Sigmoid colon (tissue), 7 donors: Measurements from ENCODE around the gene COL4A6. TPM values are rescaled to one million over a fixed set of nuclear protein-coding genes. Genes with fewer than 3 reads are reported as not detected.

Experiments
- DNase-seq: peaks from one replicate; pipeline ENCODE4 v3.0.0-alpha.2; 2019
- H3K27ac ChIP-seq, 4 donors: fragments of 200-600 bp; sonication (generic); one replicate each; pipeline ENCODE4 v1.5.1; 2016 to 2019; ENCODE audit warnings: mild to moderate bottlenecking in 1 of 4
- H3K27me3 ChIP-seq, 3 donors: fragments of 200-600 bp; sonication (generic); one replicate each; pipeline ENCODE4 v1.5.1; 2019; ENCODE audit warnings: mild to moderate bottlenecking in 1 of 3
- H3K36me3 ChIP-seq, 4 donors: fragments of 200-600 bp; sonication (generic); one replicate each; pipeline ENCODE4 v1.5.1; 2016 to 2019
- H3K4me1 ChIP-seq, 4 donors: fragments of 200-600 bp; sonication (generic); one replicate each; pipeline ENCODE4 v1.5.1; 2017 to 2019
- H3K4me3 ChIP-seq, 4 donors: fragments of 200-600 bp; sonication (generic); one replicate each; pipeline ENCODE4 v1.5.1; 2017 to 2019; ENCODE audit warnings: mild to moderate bottlenecking in 2 of 4, moderate library complexity in 1 of 4
- H3K9me3 ChIP-seq, 4 donors: fragments of 200-600 bp in 3 of 4; sonication (generic) in 3 of 4; one replicate each; pipeline versions ENCODE4 v1.5.1 to v1.6.1; 2013 to 2019
- EP300 ChIP-seq, 4 donors: sonication (generic); formaldehyde crosslinking; IDR thresholded peaks; one replicate each; pipeline ENCODE4 v1.6.1; 2017; ENCODE audit warnings: antibody characterized with exemption in 4 of 4
- POLR2A ChIP-seq, 2 donors: fragments of 450-650 bp; IDR thresholded peaks; one replicate each; pipeline ENCODE4 v1.6.1; 2016; ENCODE audit warnings: antibody characterized with exemption in 2 of 2, mild to moderate bottlenecking in 2 of 2, moderate library complexity in 2 of 2
- POLR2AphosphoS5 ChIP-seq, 4 donors: sonication (generic); formaldehyde crosslinking; IDR thresholded peaks; one replicate each; pipeline ENCODE4 v1.6.1; 2017; ENCODE audit warnings: antibody characterized with exemption in 4 of 4
- WGBS, 2 donors: extraction: QIAGEN DNeasy Blood & Tissue Kit; methylation state at CpG; one replicate each; pipeline ENCODE4 v1.1.7; 2013; 5-methylcytosine and 5-hydroxymethylcytosine counted together
- intact Hi-C: fragments of 100-400 bp; cut with DNase I; formaldehyde crosslinking; loops from one replicate; pipeline ENCODE4 v1.15.1; 2023
- polyA plus RNA-seq, 3 donors: library from polyadenylated mRNA; stranded (reverse); fragments of 200-250 nt; gene quantifications; one replicate each; pipeline ENCODE4 v1.2.3, GENCODE V29; 2013
- total RNA-seq, 4 donors: library from RNA; depleted of rRNA; stranded (reverse); fragments of >200 nt; gene quantifications; one replicate each; pipeline ENCODE4 v1.1.0, GENCODE V29; 2016
- TF ChIP-seq, protein P1 (sequence below), 4 experiments: fragments of 450-650 bp in 3 of 4; fragments of 200-600 bp in 1 of 4; IDR thresholded peaks; one replicate each; pipeline ENCODE4 v1.5.1; 2016 to 2019; ENCODE audit warnings: antibody characterized with exemption in 4 of 4, mild to moderate bottlenecking in 3 of 4, moderate library complexity in 2 of 4
- donor health status: healthy with polysubstance abuse.
- donor health status: Bipolar disorder and iron deficiency.
- donor health status: healthy.

Gene COL4A6
- total and polyA plus RNA-seq, 7 donors, result 0.16 to 3.0 (median 0.36) TPM

DNA sequence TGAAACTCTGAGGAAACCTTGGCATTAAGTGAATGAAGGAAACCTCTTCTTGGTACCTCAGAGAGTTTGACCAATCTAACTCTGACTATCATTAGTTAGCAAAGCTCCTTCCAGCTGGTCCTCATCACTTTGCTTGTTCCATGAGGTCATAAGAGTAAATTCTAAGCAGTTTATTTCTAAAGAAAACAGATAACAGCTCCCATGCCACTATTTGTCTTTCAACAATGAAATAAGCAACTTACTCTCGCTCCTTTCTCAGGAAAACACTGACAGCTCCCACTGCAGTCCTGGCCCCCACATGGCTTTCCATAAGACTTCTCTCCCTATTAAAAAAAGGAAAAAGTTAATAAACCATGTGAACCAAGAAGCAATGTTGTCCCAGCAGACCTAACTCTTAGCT lies 127.7 kb downstream of the COL4A6 start:
- no peak for DNase-seq
- Histone ChIP-seq H3K9me3 (no peaks in the 10 kb centered on the region), H3K4me1 (no peaks in the 10 kb centered on the region), H3K36me3 (no peaks in the 10 kb centered on the region), H3K27me3 (no peaks in the 10 kb centered on the region), H3K4me3 (no peak overlapping the region), H3K27ac (no peak overlapping the region)
- TF ChIP-seq POLR2AphosphoS5 (IDR thresholded peaks at IDR 0.05), result no peak
- no peak for TF ChIP-seq EP300 (IDR thresholded peaks at IDR 0.05)
- TF ChIP-seq, protein P1, sequence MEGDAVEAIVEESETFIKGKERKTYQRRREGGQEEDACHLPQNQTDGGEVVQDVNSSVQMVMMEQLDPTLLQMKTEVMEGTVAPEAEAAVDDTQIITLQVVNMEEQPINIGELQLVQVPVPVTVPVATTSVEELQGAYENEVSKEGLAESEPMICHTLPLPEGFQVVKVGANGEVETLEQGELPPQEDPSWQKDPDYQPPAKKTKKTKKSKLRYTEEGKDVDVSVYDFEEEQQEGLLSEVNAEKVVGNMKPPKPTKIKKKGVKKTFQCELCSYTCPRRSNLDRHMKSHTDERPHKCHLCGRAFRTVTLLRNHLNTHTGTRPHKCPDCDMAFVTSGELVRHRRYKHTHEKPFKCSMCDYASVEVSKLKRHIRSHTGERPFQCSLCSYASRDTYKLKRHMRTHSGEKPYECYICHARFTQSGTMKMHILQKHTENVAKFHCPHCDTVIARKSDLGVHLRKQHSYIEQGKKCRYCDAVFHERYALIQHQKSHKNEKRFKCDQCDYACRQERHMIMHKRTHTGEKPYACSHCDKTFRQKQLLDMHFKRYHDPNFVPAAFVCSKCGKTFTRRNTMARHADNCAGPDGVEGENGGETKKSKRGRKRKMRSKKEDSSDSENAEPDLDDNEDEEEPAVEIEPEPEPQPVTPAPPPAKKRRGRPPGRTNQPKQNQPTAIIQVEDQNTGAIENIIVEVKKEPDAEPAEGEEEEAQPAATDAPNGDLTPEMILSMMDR (IDR thresholded peaks at IDR 0.05), result no peak
- no peak for TF ChIP-seq POLR2A (IDR thresholded peaks at IDR 0.05)
- intact Hi-C loops, result no loop called here
- 65 to 67% methylated on average over 1 of the region's 1 CpG for WGBS, 2 donors

GRCh38 chrX:108309144-108309543 lies 129.1 kb downstream of the COL4A6 start:
- Histone ChIP-seq H3K4me1 (no peaks in the 10 kb centered on the region), H3K9me3 (no peaks in the 10 kb centered on the region), H3K36me3 (no peaks in the 10 kb centered on the region), H3K27me3 (no peaks in the 10 kb centered on the region), H3K4me3 (no peak overlapping the region), H3K27ac (peak overlapping the region in 1 of 4 donors; percentile 34)
- intact Hi-C loops, result no loop called here
- WGBS, 2 donors, result 78 to 90% methylated on average over 4 of the region's 4 CpGs
- DNase-seq, result no peak
- TF ChIP-seq, protein P1 (IDR thresholded peaks at IDR 0.05), result no peak
- TF ChIP-seq POLR2AphosphoS5 (IDR thresholded peaks at IDR 0.05) (no peak), EP300 (IDR thresholded peaks at IDR 0.05) (no peak), POLR2A (IDR thresholded peaks at IDR 0.05) (no peak)

DNA sequence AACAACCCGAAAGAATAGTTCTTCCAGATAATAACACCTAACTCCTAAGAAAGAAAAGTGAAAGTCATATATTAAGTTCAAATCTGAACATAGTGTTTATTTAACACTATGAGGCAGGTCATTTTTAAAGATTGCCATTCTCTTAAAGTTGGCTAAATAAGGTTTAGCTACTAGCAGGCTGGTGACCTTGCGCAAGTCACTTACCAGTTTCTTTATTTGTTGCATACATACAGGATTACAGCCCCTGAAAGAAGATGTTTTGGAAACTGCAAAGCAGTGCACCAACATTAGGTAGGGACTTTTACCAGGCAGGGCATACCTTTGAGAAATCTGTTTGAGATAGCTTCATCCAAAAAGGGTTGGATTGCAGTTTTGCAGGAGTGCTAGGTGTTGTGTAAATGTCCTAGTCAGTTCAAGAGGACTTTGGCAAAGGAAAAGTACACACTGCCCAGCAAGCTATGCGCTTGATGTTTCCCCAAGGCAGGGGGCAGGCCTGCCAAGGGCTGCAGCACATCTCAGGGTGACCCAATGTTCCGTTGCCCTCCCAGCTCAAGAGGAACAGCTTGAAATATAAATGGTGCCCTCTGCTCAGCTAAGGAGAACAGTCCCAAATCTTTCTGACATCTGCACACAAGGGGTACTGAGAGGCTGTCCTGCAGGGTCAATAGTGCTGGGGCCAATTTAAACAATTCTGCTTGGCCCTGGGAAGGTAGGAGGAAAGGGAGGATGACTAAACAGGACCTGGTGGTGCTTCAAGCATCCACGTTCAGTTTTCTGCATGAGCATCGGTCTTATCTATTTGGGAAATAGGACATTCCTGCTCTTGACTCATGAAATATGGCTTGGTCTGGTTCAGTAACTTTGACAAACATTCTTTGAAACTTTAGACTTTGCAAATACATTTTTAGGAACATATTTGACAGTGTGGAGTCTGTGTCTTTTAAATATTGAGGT lies 130.8 kb downstream of the COL4A6 start:
- WGBS, 2 donors, result 88 to 89% methylated on average over 6 of the region's 6 CpGs
- Histone ChIP-seq H3K4me3 (no peak overlapping the region), H3K9me3 (no peaks in the 10 kb centered on the region), H3K27ac (peak overlapping the region in 1 of 4 donors; percentile 60), H3K27me3 (peaks cover 0 to 3% (median 0%) of the 10 kb centered on the region in 3 donors), H3K4me1 (no peaks in the 10 kb centered on the region), H3K36me3 (no peaks in the 10 kb centered on the region)
- TF ChIP-seq, protein P1 (IDR thresholded peaks at IDR 0.05), result no peak
- no peak for TF ChIP-seq POLR2A (IDR thresholded peaks at IDR 0.05)
- no peak for TF ChIP-seq EP300 (IDR thresholded peaks at IDR 0.05)
- TF ChIP-seq POLR2AphosphoS5 (IDR thresholded peaks at IDR 0.05), result no peak
- no peak for DNase-seq
- intact Hi-C loops, result no loop called here

GRCh38 chrX:108306086-108306485 lies 132.1 kb downstream of the COL4A6 start:
- Histone ChIP-seq H3K9me3 (no peaks in the 10 kb centered on the region), H3K36me3 (no peaks in the 10 kb centered on the region), H3K4me1 (no peaks in the 10 kb centered on the region), H3K4me3 (no peak overlapping the region), H3K27ac (peak overlapping the region in 1 of 4 donors; percentile 60), H3K27me3 (peaks cover 0 to 3% (median 0%) of the 10 kb centered on the region in 3 donors)
- intact Hi-C loops, result no loop called here
- TF ChIP-seq EP300 (IDR thresholded peaks at IDR 0.05), result no peak
- TF ChIP-seq POLR2A (IDR thresholded peaks at IDR 0.05), result no peak
- no peak for TF ChIP-seq POLR2AphosphoS5 (IDR thresholded peaks at IDR 0.05)
- TF ChIP-seq, protein P1 (IDR thresholded peaks at IDR 0.05), result no peak
- no peak for DNase-seq
